Endothelial cell (in vitro differentiated cells): ENCODE results near the gene PRKCA. TPM values are rescaled to one million over a fixed set of nuclear protein-coding genes. Genes with fewer than 3 reads are reported as not detected.

ENCODE experiments used
- DNase-seq: peaks from one replicate; pipeline ENCODE4 v3.0.0; 2021; ENCODE audit warnings: low spot score
- H3K27ac Mint-ChIP-seq: one replicate; pipeline ENCODE4 v1.8.0; 2021; ENCODE audit warnings: mixed read lengths, inconsistent platforms; ENCODE audit not compliant: unreplicated experiment
- H3K27me3 Mint-ChIP-seq: one replicate; pipeline ENCODE4 v1.8.0; 2021; ENCODE audit warnings: mild to moderate bottlenecking, moderate library complexity, mixed read lengths, inconsistent platforms; ENCODE audit not compliant: unreplicated experiment
- H3K36me3 Mint-ChIP-seq: one replicate; pipeline ENCODE4 v1.8.0; 2021; ENCODE audit warnings: mild to moderate bottlenecking, low read depth, mixed read lengths, inconsistent platforms; ENCODE audit not compliant: unreplicated experiment
- H3K4me1 Mint-ChIP-seq: one replicate; pipeline ENCODE4 v1.8.0; 2021; ENCODE audit warnings: mild to moderate bottlenecking, mixed read lengths, inconsistent platforms; ENCODE audit not compliant: unreplicated experiment
- H3K4me3 Mint-ChIP-seq: one replicate; pipeline ENCODE4 v1.8.0; 2021; ENCODE audit warnings: mild to moderate bottlenecking, mixed read lengths, inconsistent platforms; ENCODE audit not compliant: unreplicated experiment
- H3K9me3 Mint-ChIP-seq: one replicate; pipeline ENCODE4 v1.8.0; 2021; ENCODE audit warnings: mixed read lengths, inconsistent platforms; ENCODE audit not compliant: unreplicated experiment
- CTCF ChIP-seq: fragments of 200-600 bp; sonication (generic); IDR thresholded peaks from one replicate; pipeline ENCODE4 v1.5.0; 2021; ENCODE audit warnings: antibody characterized with exemption; ENCODE audit not compliant: unreplicated experiment
- total RNA-seq: library from RNA; stranded (reverse); fragmentation: NEBNext Ultra II Directional; extraction: Animal tissue kit (Norgen Biotek cat#: 25700); gene quantifications from one replicate; pipeline ENCODE4 v1.2.1, GENCODE V29; 2021; ENCODE audit not compliant: unreplicated experiment

PRKCA gene
- total RNA-seq, 1 donor from 2014 or later: 2.1 TPM

GRCh38 chr17:66260688-66261087, 41.7 kb upstream of the PRKCA start:
- Mint-ChIP-seq H3K27ac (no peak overlapping the region), H3K4me1 (no peaks in the 10 kb centered on the region), H3K27me3 (peaks cover 2% of the 10 kb centered on the region), H3K36me3 (no peaks in the 10 kb centered on the region), H3K4me3 (no peak overlapping the region), H3K9me3 (no peaks in the 10 kb centered on the region)
- no peak for TF ChIP-seq CTCF
- DNase-seq: no peak

GRCh38 chr17:66262767-66263166, 39.6 kb upstream of the PRKCA start:
- H3K27me3 Mint-ChIP-seq: peaks cover 2% of the 10 kb centered on the region
- no peaks in the 10 kb centered on the region for H3K36me3 Mint-ChIP-seq
- H3K4me1 Mint-ChIP-seq: no peaks in the 10 kb centered on the region
- no peak overlapping the region for H3K27ac Mint-ChIP-seq
- no peaks in the 10 kb centered on the region for H3K9me3 Mint-ChIP-seq
- TF ChIP-seq CTCF: no peak
- DNase-seq: no peak
- H3K4me3 Mint-ChIP-seq: no peak overlapping the region

- Mint-ChIP-seq H3K36me3 (no peaks in the 10 kb centered on the region), H3K9me3 (no peaks in the 10 kb centered on the region), H3K27me3 (peaks cover 2% of the 10 kb centered on the region), H3K4me3 (no peak overlapping the region), H3K4me1 (no peaks in the 10 kb centered on the region), H3K27ac (no peak overlapping the region)
- no peak for TF ChIP-seq CTCF
- no peak for DNase-seq
These were observed 37.7 kb upstream of the PRKCA start for GRCh38 chr17:66264696-66265095.

- no peak for TF ChIP-seq CTCF
- DNase-seq: no peak
- H3K27ac Mint-ChIP-seq: no peak overlapping the region
- H3K27me3 Mint-ChIP-seq: peaks cover 2% of the 10 kb centered on the region
- no peaks in the 10 kb centered on the region for H3K4me1 Mint-ChIP-seq
- no peaks in the 10 kb centered on the region for H3K9me3 Mint-ChIP-seq
- no peaks in the 10 kb centered on the region for H3K36me3 Mint-ChIP-seq
- no peak overlapping the region for H3K4me3 Mint-ChIP-seq
These were observed 34.0 kb upstream of the PRKCA start for GRCh38 chr17:66268247-66268927.

DNA sequence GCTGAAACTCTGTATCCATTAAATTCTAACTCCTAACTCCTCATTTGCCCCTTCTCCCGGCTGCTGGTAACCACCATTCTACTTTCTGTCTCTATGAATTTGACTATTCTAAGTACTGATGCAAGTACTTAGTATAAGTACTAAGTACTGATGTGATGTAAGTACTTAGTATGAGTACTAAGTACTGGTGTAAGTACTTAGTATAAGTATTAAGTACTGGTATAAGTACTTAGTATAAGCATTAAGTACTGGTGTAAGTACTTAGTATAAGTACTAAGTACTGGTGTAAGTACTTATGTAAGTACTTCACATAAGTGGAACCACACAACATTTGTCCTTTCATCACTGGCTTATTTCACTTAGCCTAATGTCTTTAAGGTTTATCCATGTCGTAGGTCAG, 32.3 kb upstream of the PRKCA start:
- Mint-ChIP-seq H3K4me1 (no peaks in the 10 kb centered on the region), H3K9me3 (no peaks in the 10 kb centered on the region), H3K4me3 (no peak overlapping the region), H3K27me3 (no peaks in the 10 kb centered on the region), H3K27ac (no peak overlapping the region), H3K36me3 (no peaks in the 10 kb centered on the region)
- no peak for TF ChIP-seq CTCF
- DNase-seq: no peak
